ENCODE data around the gene C5orf15. TPM values are rescaled to one million over a fixed set of nuclear protein-coding genes. Genes with fewer than 3 reads are reported as not detected.

The C5orf15 gene
- total RNA-seq, 2 donors from 2014 or later, result 39.5 to 56.1 TPM

GRCh38 chr5:133926489-133927299 is 41.7 kb downstream of the C5orf15 start:
- no peaks in the 10 kb centered on the region for H3K9me3 ChIP-seq
- no peak for ATAC-seq (ENCODE audit: insufficient number of reproducible peaks, low FRiP score, low read depth)
- H3K27ac ChIP-seq, result no peak overlapping the region
- H3K4me3 ChIP-seq, result no peak overlapping the region
- no peaks in the 10 kb centered on the region for H3K27me3 ChIP-seq (replicated peaks; ENCODE audit: insufficient read depth)
- H3K36me3 ChIP-seq, result no peaks in the 10 kb centered on the region
- no peak for TF ChIP-seq CTCF (IDR thresholded peaks at IDR 0.05)
- peaks cover 0 to 26% of the 10 kb centered on the region in 2 donors for H3K4me1 ChIP-seq (ENCODE audit: control insufficient read depth in 1 of 2, low read depth in 2 of 2)
- DNase-seq (ENCODE audit: low spot score), result no peak

GRCh38 chr5:133925866-133926488 is 42.4 kb downstream of the C5orf15 start:
- no peak overlapping the region for H3K27ac ChIP-seq
- no peaks in the 10 kb centered on the region for H3K27me3 ChIP-seq (replicated peaks; ENCODE audit: insufficient read depth)
- H3K4me3 ChIP-seq, result no peak overlapping the region
- ATAC-seq (ENCODE audit: insufficient number of reproducible peaks, low FRiP score, low read depth), result no peak
- H3K9me3 ChIP-seq, result no peaks in the 10 kb centered on the region
- H3K4me1 ChIP-seq (ENCODE audit: control insufficient read depth in 1 of 2, low read depth in 2 of 2), result peaks cover 0 to 26% of the 10 kb centered on the region in 2 donors
- no peak for TF ChIP-seq CTCF (IDR thresholded peaks at IDR 0.05)
- no peaks in the 10 kb centered on the region for H3K36me3 ChIP-seq
- no peak for DNase-seq (ENCODE audit: low spot score)

- ATAC-seq (ENCODE audit: insufficient number of reproducible peaks, low FRiP score, low read depth) (no peak), DNase-seq (ENCODE audit: low spot score) (no peak)
- H3K4me3 ChIP-seq, result no peak overlapping the region
- H3K4me1 ChIP-seq (ENCODE audit: control insufficient read depth in 1 of 2, low read depth in 2 of 2), result peaks cover 0 to 20% of the 10 kb centered on the region in 2 donors
- no peaks in the 10 kb centered on the region for H3K36me3 ChIP-seq
- no peaks in the 10 kb centered on the region for H3K9me3 ChIP-seq
- TF ChIP-seq CTCF (IDR thresholded peaks at IDR 0.05), result no peak
- no peak overlapping the region for H3K27ac ChIP-seq
- H3K27me3 ChIP-seq (replicated peaks; ENCODE audit: insufficient read depth), result no peaks in the 10 kb centered on the region
Observed at GRCh38 chr5:133925269-133925668, 43.2 kb downstream of the C5orf15 start.

- Histone ChIP-seq H3K9me3 (no peaks in the 10 kb centered on the region), H3K27me3 (replicated peaks; ENCODE audit: insufficient read depth) (no peaks in the 10 kb centered on the region), H3K4me3 (no peak overlapping the region), H3K27ac (no peak overlapping the region), H3K4me1 (ENCODE audit: control insufficient read depth in 1 of 2, low read depth in 2 of 2) (peaks cover 0 to 12% of the 10 kb centered on the region in 2 donors), H3K36me3 (no peaks in the 10 kb centered on the region)
- TF ChIP-seq CTCF (IDR thresholded peaks at IDR 0.05), result no peak
- DNase-seq (ENCODE audit: low spot score) (no peak), ATAC-seq (ENCODE audit: insufficient number of reproducible peaks, low FRiP score, low read depth) (no peak)
Observed at GRCh38 chr5:133924221-133924920, 44.1 kb downstream of the C5orf15 start.

- Histone ChIP-seq H3K4me1 (ENCODE audit: control insufficient read depth in 1 of 2, low read depth in 2 of 2) (peaks cover 0 to 5% of the 10 kb centered on the region in 2 donors), H3K4me3 (no peak overlapping the region), H3K27ac (no peak overlapping the region), H3K36me3 (no peaks in the 10 kb centered on the region), H3K9me3 (no peaks in the 10 kb centered on the region), H3K27me3 (replicated peaks; ENCODE audit: insufficient read depth) (no peaks in the 10 kb centered on the region)
- ATAC-seq (ENCODE audit: insufficient number of reproducible peaks, low FRiP score, low read depth), result no peak
- no peak for TF ChIP-seq CTCF (IDR thresholded peaks at IDR 0.05)
- DNase-seq (ENCODE audit: low spot score), result no peak
Observed at GRCh38 chr5:133921979-133922378, 46.4 kb downstream of the C5orf15 start.

All from thoracic aorta (tissue), 2 donors.